Erythroblast (primary cell): ENCODE results near the gene PRRC1.

Source experiments
- GATA1 ChIP-seq: IDR thresholded peaks from 2 replicates; pipeline ENCODE4 v1.6.1; 2011; ENCODE audit warnings: low read depth, mild to moderate bottlenecking, control low read depth, low read length, moderate library complexity
- POLR2A ChIP-seq: IDR thresholded peaks from 2 replicates; pipeline ENCODE4 v1.6.1; 2011; ENCODE audit warnings: mild to moderate bottlenecking, low read length

GRCh38 chr5:127601601-127602000, 84.2 kb downstream of the PRRC1 start:
- TF ChIP-seq POLR2A (no peak), GATA1 (no peak)
